Fibroblast of skin of left biceps (primary cell): ENCODE results near the gene KRT86.
"Not testable (repeated sequence)": the region's sequence is repeated elsewhere in the genome, so short reads cannot be mapped to it uniquely, and the experiment has no call there.

Experiments
- DNase-seq, 2 experiments: peaks; one replicate each; pipeline ENCODE4 v3.0.0-alpha.2; 2013; ENCODE audit warnings: low read depth in 2 of 2

The KRT86 gene

GRCh38 chr12:52336641-52337040 is 62.2 kb downstream of the KRT86 start:
- no peak for DNase-seq

DNA sequence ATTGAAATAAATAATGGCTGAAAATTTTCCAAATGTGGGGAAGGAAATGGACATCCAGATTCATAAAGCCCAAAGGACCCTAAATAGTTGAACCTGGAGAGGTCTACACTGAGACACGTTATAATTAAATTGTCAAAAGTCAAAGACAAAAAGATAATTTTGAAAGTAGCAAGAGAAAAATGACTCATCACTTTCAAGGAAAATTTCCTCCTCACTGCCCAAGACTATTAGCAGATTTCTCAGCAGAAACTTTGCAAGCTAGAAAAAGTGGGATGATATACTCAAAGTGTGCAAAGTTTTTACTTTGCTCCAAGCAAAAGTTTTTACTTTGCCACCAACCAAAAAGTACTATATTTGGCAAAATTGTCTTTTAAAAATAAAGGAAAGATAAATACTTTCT is 62.6 kb downstream of the KRT86 start:
- no peak for DNase-seq

- no peak for DNase-seq
Measured at GRCh38 chr12:52338241-52338960, 64.0 kb downstream of the KRT86 start.

DNA sequence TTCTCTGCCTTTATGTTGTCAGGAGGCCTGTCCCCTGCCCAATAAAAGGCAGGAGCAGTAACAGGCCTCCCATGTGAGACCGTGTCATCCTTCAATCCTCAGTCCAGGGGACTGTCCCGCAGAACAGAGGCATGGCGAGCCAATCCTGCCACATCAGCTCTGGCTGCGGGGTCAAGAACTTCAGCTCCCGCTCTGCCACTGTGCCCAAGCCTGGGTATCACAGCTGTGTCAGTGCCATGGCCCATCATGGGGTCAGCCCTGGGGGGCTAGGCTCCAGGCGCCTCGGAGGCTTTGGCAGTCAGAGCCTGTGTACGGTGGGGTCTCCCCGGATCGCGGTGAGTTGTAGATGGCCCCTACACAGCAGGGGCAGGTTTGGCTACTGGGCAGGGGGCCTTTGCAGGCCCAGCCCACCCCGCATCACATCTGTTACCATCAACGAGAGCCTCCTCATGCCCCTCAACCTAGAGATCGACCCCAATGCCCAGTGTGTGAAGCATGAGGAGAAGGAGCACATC is 66.7 kb downstream of the KRT86 start:
- no peak for DNase-seq

GRCh38 chr12:52342781-52343490 is 68.5 kb downstream of the KRT86 start:
- DNase-seq = no peak

DNA sequence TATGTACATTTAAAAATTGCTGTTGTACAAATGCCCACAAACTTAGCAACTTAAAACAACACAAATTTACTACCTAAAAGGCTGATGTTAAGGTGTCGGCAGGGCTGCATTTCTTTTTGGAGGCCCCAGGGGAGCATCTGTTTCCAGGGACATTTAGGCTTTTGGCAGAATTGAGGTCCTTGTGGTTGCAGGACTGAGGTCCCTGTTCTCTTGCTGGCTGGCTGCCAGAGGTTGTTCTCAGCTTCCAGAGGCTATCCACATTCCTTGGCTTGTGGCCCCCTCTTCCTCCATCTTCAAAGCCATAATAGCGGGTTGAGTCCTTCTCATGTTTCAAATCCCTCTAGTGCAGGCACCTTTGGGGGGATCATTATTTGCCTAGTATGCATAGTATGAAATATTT is 69.1 kb downstream of the KRT86 start:
- DNase-seq = no peak

GRCh38 chr12:52344111-52344510 is 69.7 kb downstream of the KRT86 start:
- DNase-seq = no peak

DNA sequence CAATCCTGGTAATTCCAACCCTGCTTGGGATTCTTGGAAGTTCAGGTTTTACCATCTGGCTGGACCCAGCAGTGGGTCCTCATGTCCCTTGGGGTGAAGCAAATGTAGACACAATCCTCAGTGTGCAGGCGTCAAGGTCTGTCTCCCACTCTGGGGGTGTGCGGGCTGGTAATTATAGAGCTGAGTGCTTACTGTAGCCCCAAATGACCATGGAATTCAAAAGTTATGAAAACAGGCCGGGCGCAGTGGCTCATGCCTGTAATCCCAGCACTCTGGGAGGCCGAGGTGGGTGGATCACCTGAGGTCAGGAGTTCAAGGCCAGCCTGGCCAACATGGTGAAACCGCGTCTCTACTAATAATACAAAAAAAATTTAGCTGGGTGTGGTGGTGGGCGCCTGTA is 70.6 kb downstream of the KRT86 start:
- DNase-seq = not testable (repeated sequence)

- no peak for DNase-seq
Measured at GRCh38 chr12:52346593-52346992, 72.1 kb downstream of the KRT86 start.

DNA sequence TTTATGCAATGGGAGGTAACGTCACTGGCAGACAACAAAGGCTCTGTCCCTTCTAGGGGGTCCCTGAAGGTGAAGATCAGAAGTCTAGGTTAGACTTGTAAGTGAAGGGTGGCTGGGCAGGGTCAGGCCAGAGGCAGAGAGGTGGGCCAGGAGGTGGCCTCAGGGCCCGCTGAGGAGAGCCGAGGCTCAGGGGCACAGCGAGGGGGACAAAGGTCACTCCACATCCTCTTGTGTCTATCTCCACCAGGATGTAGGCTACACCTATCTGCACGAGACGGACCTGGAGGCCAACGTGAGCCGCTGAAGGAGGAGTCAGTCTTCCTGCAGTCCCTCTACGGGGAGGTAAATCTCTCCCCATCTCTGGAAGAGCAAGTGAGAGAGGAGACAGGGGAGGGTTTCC is 72.6 kb downstream of the KRT86 start:
- DNase-seq = no peak

GRCh38 chr12:52347551-52348510 is 73.4 kb downstream of the KRT86 start:
- no peak for DNase-seq

DNA sequence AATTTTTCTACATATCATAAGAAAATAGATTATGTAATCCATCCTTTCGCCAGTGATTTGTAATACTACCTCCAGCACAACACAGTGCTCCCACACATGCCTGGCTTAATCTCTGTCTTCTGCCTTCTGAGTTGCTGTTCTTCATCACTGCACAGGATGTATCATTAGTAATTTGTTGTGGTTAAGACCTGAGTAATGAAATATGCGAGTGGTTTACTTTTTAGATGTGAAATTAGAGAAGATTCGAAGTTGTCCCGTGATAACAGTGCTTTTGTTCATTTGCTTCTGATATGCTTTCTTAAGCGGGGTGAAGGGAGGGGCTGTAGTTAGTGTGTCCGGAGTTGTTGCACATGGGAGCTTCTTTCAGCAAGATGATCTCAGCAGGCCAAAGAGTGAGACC is 74.8 kb downstream of the KRT86 start:
- no peak for DNase-seq

DNA sequence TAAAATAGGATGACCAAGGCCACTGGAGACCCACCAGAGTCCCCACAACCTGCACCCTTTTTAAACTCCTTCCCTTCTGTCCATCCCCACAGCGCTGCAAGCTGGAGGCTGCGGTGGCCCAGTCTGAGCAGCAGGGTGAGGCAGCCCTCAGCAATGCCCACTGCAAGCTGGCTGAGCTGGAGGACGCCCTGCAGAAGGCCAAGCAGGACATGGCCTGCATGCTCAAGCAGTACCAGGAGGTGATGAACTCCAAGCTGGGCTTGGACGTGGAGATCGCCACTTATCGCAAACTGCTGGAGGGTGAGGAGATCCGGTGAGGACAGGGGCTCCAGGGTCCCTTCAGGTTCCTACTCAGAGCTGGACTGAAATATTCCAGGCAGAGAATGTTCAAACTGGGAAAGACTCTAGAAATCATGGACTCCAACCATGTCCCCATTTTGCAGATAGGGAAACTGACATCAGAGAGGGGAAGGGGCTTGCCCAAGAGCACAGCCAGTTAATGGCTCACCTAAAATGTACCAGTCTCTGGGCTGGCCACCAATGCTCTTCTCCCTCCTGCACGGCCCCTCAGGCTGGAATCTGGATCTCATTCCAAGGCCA is 75.7 kb downstream of the KRT86 start:
- no peak for DNase-seq

DNA sequence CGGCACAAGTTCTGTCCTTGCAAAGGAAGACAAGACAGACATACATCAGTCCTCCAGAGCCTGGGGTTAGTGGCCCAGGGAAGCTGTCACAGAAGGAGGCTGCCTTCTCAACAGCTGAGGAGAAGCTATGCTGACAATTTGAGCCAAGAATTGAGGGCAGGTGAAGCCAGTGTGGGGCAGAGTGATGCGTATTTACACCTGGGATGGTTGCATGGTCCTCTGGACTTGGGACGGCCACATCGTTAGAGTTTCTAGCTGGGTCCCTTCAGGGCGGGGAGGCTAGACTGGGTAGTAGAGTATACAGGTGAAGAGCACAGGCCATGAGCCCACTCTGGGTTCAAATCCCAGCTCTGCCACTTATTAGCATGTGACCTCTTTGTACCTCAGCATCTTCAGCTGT is 76.3 kb downstream of the KRT86 start:
- DNase-seq = no peak

- DNase-seq = no peak
Measured at GRCh38 chr12:52351196-52352059, 77.0 kb downstream of the KRT86 start.

- DNase-seq = no peak
Measured at GRCh38 chr12:52352951-52353350, 78.5 kb downstream of the KRT86 start.

DNA sequence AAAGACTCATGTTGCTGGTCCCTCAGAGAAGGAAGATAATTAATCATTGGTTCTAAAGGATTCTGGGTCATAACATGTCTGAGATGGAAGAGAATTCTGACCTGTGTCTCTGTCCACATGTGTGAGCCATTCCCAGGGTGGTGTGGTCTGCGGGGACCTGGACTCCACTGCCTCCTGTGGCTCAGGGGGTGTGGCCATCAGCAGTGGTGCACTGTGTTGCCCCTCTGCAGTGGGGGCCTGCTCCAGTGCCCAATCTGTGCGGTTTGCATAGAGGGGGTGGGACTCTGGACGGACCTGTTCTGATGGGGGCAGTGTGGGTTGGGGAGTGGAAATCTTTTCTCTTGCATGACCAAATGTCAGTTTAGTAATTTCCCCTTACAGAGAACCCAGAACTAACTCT is 79.3 kb downstream of the KRT86 start:
- DNase-seq = no peak

GRCh38 chr12:52354200-52354599 is 79.8 kb downstream of the KRT86 start:
- no peak for DNase-seq

DNA sequence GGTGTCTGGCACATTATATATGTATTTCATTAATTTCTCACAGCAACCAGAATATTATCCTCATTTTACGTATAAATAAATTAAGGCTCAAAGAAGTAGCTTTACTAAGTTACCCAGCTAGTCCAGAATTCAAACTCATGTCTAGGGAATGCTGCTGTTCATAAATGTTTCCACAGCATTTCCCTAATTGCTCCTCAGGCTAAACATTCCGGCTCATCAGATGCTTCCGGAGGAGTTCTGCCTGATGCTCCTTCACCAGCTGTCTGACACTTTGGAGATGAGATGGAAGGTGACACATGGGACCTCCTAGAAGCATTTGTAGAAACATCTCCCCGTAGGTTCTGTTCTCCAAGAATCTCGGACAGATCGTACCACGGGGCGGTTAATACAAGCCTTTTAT is 80.7 kb downstream of the KRT86 start:
- no peak for DNase-seq

DNA sequence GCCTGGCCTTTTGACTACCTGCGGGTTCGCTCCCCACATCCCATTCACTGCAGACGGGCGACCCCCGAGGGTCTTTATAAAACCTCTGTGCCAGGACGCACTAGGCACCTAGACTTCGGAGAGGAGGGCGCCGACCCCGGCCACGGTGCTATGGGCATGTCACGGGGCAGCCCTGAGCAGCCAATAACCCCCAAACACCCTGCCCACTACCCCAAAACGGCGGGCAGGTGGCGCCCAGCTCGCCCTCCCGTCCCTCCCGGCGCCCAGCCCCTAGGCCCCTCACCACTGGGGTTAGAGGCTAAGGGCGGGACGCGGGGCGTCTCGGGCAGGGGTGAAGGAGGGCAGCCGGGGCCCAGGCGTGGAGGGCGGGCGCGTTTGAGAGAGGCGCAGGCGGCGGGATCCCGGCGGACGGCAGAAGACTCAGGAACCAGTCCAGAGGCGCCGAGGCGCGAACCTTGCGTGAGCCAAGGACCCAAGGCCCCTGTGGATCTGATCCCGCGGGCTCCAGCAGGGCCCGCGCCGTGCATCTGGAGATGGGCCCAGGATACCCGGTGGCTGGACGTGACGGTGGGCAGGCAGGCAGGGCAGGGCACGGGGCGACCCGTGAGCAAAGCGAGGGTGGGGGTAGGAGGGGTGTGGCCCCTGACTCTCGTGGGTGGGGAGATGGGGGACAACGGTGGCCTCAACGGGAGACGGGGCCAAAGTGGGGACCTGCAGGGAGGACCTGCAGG is 81.8 kb downstream of the KRT86 start:
- no peak for DNase-seq
